Calu3 (cell line): ENCODE measurements around the gene PRKCG. TPM values are rescaled to one million over a fixed set of nuclear protein-coding genes. Genes with fewer than 3 reads are reported as not detected.

Source experiments
- BruUV-seq: library from RNA; stranded (reverse); fragments of 400-500 nt; replicated peaks from 2 replicates; lab custom pipeline; 2021; lab: Mats Ljungman, UMichigan
- CTCF ChIA-PET: fragments of 300-600 bp; sonication (Branson Sonifier 250); formaldehyde crosslinking; loops from one replicate; lab custom pipeline; 2022; ENCODE audit warnings: antibody characterized with exemption; lab: Charles Lee
- DNase-seq: peaks from one replicate; pipeline ENCODE4 v3.0.0; 2022
- H3K27ac Mint-ChIP-seq: one replicate; pipeline ENCODE4 v1.8.0; 2022; ENCODE audit warnings: mixed read lengths; ENCODE audit not compliant: unreplicated experiment
- H3K27me3 Mint-ChIP-seq: one replicate; pipeline ENCODE4 v1.8.0; 2022; ENCODE audit warnings: mixed read lengths; ENCODE audit not compliant: unreplicated experiment
- H3K36me3 Mint-ChIP-seq: one replicate; pipeline ENCODE4 v1.8.0; 2022; ENCODE audit warnings: mild to moderate bottlenecking, moderate library complexity, mixed read lengths; ENCODE audit not compliant: insufficient read depth, unreplicated experiment
- H3K4me1 Mint-ChIP-seq: one replicate; pipeline ENCODE4 v1.8.0; 2022; ENCODE audit warnings: mild to moderate bottlenecking, low read depth, mixed read lengths; ENCODE audit not compliant: unreplicated experiment
- H3K4me3 Mint-ChIP-seq: one replicate; pipeline ENCODE4 v1.8.0; 2022; ENCODE audit warnings: mild to moderate bottlenecking, low read depth, moderate library complexity, mixed read lengths; ENCODE audit not compliant: unreplicated experiment
- H3K9me3 Mint-ChIP-seq: one replicate; pipeline ENCODE4 v1.8.0; 2022; ENCODE audit warnings: low read depth, mixed read lengths; ENCODE audit not compliant: unreplicated experiment
- CTCF ChIP-seq: fragments of 200-600 bp; IDR thresholded peaks from one replicate; pipeline ENCODE4 v1.8.0; 2022; ENCODE audit warnings: antibody characterized with exemption; ENCODE audit not compliant: unreplicated experiment
- intact Hi-C: fragments of 100-400 bp; cut with micrococcal nuclease; formaldehyde crosslinking; loops from one replicate; pipeline ENCODE4 v1.10.0; 2022; ENCODE audit not compliant: unreplicated experiment
- total RNA-seq: library from RNA; stranded (reverse); gene quantifications from 2 replicates; pipeline ENCODE4 v1.2.3, GENCODE V29; 2022

PRKCG gene
- total RNA-seq, 1 experiment from 2014 or later, result 59.6 TPM

GRCh38 chr19:53953383-53953782, 71.4 kb downstream of the PRKCG start:
- CTCF ChIA-PET, result no interaction called here
- intact Hi-C loops, result no loop called here
- H3K27me3 Mint-ChIP-seq, result peaks cover 56% of the 10 kb centered on the region
- no peak overlapping the region for H3K4me3 Mint-ChIP-seq
- H3K27ac Mint-ChIP-seq, result no peak overlapping the region
- no peaks in the 10 kb centered on the region for H3K9me3 Mint-ChIP-seq
- BruUV-seq, result no TSS peak
- peaks cover 4% of the 10 kb centered on the region for H3K36me3 Mint-ChIP-seq
- no peak for DNase-seq
- peaks cover 10% of the 10 kb centered on the region for H3K4me1 Mint-ChIP-seq
- TF ChIP-seq CTCF, result no peak

Other genes with a start within 250 kb of the PRKCG start
- 0.15 TPM in 1 of 2 replicates, not detected in the other for gene NLRP12, start 57.9 kb upstream of the PRKCG start, total RNA-seq
- gene MYADM, start 14.3 kb upstream of the PRKCG start, total RNA-seq, result 366 and 464 TPM in 2 replicates
- gene CACNG7, start 27.1 kb downstream of the PRKCG start, total RNA-seq, result not detected in 2 replicates
- 13.4 and 19.0 TPM in 2 replicates for gene CACNG8, start 80.7 kb downstream of the PRKCG start, total RNA-seq
- 137 and 144 TPM in 2 replicates for gene CACNG6, start 109.4 kb downstream of the PRKCG start, total RNA-seq
- not detected in 2 replicates for gene VSTM1, start 181.7 kb downstream of the PRKCG start, total RNA-seq
- not detected in 2 replicates for gene TARM1, start 199.2 kb downstream of the PRKCG start, total RNA-seq
- gene OSCAR, start 218.6 kb downstream of the PRKCG start, total RNA-seq, result 0.54 and 0.64 TPM in 2 replicates
- gene NDUFA3, start 220.7 kb downstream of the PRKCG start, total RNA-seq, result 228 and 255 TPM in 2 replicates
- gene TFPT, start 233.5 kb downstream of the PRKCG start, total RNA-seq, result 30.8 and 34.2 TPM in 2 replicates
- gene PRPF31, start 233.6 kb downstream of the PRKCG start, total RNA-seq, result 106 TPM in 2 replicates